DMS153 (cell line): ENCODE data around the gene RPS6KL1.
A peak's percentile ranks its signal among the peaks of the same experiment; 100 is the strongest.

Experiments
- DNase-seq: peaks from one replicate; lab custom pipeline; 2025; lab: John Stamatoyannopoulos, UW

The RPS6KL1 gene

DNA sequence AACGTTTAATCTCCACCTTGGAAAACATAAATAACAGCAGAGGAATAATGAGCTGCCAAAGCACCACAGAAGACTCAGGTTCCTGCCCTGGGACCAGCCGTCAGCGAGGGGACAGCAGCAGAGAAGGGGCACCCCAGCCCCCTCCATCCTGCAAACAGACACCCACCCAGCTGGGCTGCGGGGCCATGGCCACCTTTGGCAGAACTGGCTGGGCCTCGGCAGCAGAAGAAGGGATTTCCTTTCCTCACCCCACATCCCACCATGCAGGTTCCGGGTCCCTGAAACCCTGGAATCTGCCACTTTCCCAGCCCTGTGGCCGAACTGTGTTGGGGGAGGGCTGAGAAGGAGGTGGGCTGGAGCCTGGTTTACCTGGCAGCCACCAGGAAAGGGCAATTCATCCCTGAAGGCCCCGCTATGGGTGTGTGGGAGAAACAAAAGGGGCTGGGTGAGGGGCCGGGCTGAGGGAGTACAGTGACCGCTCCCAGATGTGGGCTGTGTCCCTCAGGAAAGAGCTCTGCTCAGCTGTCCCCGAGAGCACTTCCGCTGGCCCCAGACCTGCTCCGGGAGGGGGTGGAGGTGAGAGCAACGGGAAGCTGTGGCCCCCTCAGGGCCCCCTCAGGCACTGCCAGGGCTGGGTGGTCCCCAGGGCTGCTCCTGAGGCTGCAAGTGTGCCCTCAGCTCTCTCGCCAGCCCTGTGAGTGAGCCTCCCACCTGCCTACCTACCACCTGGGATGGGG, 28.6 kb upstream of the RPS6KL1 start:
- no peak for DNase-seq

DNA sequence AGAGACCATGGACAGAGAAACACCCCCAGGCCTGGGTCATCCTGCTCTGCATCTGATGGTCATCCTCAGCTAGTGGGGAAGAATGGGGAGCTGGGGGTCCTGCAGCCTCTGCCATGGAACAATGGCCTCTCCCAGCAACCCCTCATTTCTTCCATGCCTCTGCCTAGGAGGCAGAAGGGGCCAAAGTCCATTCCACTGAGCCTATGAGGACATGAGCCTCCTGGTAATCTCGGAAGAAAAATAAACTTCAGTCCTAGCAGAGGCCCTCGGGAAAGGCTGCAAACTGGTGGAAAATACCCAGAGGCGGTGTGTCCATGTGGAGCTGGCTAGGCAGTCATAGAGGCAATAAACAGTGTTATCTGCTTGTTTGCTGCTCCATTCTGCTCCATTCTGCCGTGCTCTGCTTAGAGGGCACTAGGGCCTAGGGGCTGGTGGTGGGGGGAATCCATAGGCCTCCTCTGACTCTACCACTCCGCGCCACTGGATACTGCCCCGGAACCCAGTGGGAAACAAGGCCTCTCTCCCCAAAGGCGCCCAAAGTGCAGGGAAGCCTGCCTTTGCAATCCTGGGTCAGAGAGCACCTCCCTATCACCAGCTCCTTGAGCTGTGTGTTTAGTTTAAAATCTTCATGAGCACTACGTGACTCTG, 27.9 kb upstream of the RPS6KL1 start:
- DNase-seq, result no peak

GRCh38 chr14:74949859-74950573, 27.0 kb upstream of the RPS6KL1 start:
- no peak for DNase-seq

GRCh38 chr14:74949191-74949601, 26.1 kb upstream of the RPS6KL1 start:
- DNase-seq, result no peak

DNA sequence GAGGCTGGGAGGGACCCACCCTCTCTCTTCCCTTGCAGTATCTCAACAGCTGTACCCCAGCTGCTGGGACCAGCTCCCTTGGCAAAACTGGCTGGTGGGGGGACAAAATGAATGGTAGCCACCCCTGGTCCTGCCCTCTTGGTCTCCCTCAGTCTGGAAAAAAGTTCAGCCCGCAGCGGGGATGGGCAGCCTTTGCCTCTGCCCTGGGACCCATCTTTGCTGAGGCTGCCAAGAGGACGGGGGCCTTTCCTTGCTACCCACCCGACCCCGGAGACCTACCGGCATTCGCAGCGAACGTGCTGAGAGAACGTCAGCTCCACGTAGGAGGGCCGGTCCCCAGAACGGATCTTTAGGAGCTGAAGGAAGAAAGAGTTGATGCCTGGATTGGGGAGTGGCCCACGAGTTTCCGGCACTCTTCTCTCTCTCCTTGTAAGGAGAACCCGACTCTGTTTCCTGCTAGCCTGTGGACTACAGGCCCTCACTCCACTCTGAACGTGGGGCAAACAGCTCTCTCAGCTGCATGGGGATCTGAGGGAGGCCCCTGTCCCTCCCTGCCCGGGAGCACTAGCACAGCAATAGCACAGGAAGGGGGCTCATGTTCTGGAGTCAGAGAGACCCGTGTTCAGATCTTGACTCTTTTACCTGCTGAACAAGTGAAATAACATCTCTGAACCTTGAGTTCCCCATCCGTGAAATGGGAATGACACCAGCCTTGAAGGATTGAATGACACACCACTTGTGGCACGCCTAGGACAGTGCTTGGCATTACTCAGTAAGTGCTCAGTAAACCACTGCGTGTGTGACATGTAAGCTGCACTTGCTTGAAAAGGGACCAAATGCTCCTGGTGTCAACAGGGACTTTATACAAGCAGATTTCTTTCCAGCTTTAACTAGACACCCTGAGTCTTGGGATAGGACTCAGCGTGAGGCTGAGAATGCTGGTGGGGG, 25.4 kb upstream of the RPS6KL1 start:
- DNase-seq, result no peak

DNA sequence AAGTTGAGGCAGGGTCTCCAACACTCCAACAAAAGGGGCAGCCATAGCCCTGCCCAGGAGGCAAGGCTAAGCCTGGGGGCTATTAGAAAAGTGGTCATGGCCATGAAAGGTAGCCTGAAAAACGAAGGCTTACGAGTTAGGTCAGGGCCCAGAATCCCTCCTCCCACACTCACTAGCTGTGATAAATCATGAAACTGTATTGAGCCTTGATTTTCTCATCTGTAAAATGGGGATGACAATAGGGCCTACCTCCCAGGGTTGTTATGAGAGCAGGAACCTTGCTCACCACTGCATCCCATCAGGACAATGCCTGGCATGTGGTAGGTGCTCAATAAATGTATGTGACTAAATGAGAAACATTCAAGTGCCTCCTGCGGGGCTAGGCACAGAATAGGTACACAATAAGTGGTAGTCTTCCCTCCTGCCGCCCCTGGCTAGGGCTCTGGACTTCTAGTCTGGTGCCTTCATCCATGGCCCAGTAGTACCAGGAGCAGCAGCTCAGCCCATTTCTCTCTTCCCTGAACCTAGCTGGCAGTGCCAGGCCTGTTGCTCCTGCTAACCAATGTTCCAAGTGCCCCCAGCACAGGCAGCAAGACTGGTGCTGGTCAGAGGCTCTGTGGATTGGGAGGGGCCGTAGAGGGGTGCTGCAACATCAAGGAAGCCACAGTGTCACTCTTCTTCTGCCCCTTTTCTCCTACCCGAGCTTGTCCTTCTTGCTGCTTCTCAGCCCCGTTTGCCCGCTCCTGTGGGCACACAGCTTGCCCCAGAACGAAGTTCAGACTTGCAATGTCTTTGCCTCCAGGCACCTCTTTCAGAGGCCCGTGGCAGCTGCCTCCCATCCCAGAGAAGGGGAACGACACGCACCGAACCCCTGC, 24.5 kb upstream of the RPS6KL1 start:
- DNase-seq, result no peak

DNA sequence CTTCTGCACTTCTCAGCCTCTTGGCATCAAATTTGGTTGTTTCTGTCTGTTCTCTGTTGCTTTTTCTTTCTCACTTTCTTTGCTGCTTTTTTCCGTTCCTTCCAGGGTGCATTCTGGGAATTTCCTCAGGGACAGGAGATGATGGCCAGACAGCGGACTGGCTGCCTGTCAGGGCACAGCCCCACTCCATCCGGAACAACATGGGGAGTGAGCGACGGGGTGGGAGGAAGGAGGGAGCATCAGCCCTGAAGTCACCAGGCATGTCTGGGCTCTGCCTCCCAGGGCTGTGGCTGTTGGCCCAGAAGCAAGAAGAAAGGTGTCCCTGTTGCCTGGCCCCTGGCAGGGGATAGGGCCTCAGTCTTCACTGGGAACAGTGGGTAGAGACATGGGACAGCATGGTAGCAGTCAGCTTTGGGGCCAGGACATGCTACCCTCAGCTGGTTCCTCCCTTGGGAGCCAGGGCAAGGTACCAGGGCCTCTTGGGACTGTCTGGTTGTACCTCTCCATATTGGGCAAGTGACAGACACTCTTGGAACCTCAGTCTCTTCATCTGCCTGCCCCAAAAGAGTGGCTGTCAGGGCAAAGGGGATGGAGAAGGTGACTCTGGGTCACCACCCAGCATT, 23.7 kb upstream of the RPS6KL1 start:
- DNase-seq, result no peak

DNA sequence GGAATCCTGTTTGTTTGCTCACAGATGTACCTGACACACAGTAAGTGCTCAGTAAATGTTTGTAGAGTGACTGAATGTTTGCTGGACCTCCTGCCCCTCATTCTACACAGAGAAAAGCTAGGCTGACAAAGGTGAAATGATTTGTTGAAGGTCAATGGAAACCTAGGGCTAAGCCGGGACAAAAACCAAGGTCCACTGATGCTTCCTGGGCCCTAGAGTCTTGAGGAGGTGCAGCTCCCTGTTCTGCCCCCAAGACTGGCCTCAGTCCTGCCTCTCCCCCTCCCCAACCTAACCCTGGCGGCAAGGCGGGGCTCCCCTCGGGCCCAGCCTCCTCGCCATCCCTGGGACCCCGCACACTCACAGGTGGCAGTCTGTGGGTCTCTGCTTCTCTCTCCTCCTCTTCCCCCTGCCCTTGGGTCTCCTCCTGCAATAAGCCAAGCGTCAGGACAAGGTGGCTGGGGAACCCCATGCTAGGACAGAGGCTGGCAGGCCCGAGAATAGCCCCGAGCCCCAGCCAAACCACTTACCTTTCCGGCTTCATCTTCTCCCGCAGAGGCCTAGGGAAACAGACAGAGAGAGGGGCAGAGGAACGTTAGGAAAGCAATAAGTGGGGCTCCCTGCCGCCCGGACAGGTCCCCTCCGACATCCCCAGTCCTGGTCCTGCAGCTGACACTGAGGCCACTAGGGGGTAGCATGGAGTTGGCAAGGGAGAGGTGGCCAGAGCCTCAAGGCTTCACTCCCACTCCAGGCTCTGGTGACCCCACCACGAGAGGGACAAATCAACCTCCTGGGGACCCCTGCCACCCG, 23.0 kb upstream of the RPS6KL1 start:
- peak; percentile 43 for DNase-seq

- no peak for DNase-seq
These were observed 22.3 kb upstream of the RPS6KL1 start for GRCh38 chr14:74945261-74945851.

DNA sequence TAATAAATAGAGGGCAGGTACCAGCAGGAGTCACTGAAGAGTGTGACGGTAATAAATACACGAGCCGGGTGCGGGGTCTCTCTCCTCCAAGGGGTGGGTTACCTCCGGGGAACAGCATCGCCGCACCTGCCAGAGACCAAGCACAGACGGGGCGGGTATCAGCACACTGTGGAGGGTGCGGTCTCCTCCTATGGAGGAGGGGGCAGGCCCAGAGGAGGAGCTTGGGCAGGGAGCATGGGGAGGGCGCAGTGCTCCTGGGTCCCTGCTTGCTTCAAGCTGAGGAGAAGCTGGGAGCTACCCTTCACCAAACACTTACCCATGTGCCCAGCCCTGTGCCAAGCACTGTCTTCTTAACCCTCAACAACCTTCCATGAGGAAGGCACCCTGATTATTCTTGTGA, 19.5 kb upstream of the RPS6KL1 start:
- no peak for DNase-seq

- no peak for DNase-seq
These were observed 19.1 kb upstream of the RPS6KL1 start for GRCh38 chr14:74942181-74942580.

DNA sequence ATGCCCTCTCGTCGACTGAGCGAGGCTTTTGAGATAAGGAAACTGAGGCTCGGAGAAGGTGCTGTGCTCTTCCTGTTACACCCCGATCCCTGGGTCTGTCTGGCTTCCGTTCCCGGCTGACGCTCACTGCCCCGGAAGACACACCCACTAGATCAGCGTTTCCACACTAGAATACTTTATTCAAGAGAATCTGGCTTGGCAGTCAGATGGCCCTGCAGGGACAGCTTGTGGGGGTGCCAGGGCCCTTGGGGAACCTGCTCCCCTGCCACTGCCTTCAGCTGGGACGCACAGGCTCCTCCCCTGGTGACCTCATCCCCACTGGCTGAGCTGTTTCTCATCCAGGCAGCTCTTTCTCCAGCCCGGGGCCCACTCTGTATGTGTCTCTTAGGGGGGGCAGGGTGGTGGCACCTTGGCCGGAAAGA, 18.6 kb upstream of the RPS6KL1 start:
- DNase-seq, result no peak

DNA sequence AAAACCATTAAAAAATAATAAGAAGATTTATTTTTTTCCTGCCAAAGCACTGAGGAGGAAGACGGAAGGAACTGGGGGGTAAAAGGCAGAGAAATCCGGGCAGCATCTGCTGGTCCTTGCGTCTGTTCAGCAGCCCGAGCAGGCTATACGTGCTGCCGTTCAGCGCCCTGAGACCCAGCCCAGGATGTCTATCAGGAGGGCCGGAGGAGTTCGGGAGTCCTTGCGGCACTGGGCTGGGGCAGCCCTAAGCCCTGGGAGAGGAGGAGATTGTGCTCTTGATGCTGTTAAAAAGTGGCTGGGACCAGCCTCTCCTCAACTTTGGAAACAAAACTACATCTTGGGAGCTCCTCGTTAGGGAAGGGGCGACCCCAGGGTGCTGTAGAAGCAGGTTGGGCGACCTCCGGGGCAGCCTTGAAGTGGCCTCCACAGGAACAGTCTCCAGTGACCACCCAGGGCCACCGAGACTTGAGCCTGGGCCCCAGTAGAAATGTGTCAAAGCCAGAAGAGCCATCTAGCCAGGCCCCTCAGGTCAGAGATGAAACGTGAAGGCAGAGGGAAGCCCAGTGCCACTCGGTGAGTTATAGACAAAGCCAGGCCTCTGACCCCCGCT, 18.0 kb upstream of the RPS6KL1 start:
- DNase-seq, result no peak

DNA sequence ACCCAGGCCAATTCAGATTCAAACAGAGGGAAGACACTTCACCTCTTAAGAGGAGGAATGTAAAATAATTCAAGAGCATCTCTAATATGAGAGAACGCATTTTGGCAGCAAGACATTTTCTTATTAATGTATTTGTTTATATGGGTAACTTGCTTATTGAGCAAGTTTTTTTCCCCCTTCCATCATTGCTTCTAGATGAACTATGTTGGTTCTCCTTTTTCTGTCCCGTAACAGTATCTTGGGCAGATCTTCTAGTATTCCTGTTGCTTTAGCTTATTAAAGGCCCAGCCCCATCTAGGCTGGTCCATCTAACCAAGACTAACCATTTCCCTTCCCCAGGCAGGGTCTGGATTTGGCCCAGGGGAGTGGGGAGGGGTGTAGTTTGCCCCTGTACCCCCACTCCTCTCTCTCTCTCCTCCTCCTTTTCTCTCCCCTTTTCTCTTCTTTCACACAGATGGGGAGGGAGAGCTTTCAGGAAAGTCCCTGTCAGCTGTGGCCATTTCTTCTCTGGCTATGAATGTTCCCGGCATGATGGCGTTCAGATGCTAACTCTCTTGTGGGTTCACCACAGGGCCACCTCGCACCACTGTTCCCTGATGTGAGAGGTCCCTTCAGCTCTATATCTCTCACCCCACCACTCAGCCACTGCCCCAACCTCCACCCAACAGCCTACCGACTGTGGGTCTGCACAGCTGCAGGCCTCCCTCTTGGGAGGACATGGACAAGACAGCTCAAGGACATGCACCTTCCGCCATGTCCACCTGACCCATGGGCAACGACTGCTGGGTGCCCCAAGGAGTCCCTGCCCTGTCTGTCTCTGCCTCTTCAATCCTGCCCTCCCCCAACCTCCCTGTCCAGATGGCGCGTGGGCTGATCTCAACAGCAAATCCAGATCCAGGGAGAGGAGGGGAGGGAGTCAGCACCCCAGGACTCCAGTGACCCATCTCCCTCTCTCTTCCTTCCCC, 15.8 kb upstream of the RPS6KL1 start:
- DNase-seq, result no peak

DNA sequence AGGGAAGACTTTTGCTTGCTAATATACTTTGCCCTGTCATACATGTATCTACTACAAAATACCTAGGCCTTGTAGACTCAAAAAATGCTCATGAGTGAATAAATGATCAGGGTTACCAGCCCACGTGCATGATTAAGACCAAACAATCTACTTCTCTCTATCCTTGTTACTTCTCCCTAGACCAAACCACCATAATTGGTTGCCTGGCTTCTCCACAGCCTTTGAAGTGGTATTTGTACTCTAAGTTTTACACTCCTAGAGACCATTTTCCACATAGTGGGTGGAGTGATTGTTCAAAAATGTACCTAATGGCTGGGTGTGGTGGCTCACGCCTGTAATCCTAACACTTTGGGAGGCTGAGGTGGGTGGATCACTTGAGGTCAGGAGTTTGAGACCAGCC, 14.1 kb upstream of the RPS6KL1 start:
- DNase-seq, result no peak

- DNase-seq, result no peak
These were observed 13.7 kb upstream of the RPS6KL1 start for GRCh38 chr14:74936731-74937130.

- no peak for DNase-seq
These were observed 13.1 kb upstream of the RPS6KL1 start for GRCh38 chr14:74936151-74936550.

DNA sequence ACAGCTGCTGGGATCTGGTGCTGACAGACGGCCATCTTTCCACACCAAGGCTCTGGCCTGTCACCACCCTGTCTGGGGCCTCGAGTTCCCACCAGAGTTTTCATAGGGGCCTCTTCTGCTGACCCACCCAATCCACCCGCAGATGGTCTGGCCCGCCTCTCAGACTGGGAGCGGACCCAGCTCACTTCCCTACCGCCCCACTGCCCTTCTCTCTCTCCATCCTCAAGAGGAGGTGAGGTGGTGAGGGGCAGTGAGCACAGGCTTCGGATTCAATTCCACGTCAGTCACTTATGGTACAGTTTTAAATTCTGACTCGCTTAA, 12.3 kb upstream of the RPS6KL1 start:
- no peak for DNase-seq
